ENCODE data around the gene PSMB3.
"Not testable (repeated sequence)": the region's sequence is repeated elsewhere in the genome, so short reads cannot be mapped to it uniquely, and the experiment has no call there.

The PSMB3 gene

DNA sequence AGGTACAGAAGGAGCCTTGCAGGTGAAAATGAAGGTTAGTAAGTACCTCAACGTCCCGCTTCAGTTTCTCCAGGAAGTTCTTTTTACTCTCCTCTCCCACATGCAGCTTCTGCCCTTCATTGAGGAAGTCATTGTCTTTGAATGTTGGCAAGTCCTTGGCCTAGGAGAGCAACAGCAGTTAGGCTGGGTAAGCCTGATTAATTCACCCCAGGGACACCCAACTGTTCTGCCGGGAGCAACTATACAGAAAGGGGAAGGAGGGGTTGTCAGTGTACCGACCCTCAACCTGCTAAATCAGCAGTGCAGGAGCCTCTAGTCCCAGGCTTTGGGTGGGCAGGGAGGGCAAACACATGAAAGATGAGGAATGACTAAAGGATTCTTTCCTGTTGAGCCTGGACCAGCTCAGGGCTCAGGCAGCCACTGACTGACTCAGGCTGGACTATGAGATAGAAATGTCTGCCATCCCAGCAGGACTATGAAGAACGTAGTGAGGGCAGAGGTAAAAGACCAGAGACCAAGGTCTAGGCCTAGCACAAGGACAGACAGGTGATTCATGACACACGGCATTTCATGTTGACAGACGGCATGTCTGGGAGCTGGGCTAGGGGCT lies 25.2 kb downstream of the PSMB3 start:
- DNase-seq (ENCODE audit: low read depth): no peak
- TF ChIP-seq, protein P1, sequence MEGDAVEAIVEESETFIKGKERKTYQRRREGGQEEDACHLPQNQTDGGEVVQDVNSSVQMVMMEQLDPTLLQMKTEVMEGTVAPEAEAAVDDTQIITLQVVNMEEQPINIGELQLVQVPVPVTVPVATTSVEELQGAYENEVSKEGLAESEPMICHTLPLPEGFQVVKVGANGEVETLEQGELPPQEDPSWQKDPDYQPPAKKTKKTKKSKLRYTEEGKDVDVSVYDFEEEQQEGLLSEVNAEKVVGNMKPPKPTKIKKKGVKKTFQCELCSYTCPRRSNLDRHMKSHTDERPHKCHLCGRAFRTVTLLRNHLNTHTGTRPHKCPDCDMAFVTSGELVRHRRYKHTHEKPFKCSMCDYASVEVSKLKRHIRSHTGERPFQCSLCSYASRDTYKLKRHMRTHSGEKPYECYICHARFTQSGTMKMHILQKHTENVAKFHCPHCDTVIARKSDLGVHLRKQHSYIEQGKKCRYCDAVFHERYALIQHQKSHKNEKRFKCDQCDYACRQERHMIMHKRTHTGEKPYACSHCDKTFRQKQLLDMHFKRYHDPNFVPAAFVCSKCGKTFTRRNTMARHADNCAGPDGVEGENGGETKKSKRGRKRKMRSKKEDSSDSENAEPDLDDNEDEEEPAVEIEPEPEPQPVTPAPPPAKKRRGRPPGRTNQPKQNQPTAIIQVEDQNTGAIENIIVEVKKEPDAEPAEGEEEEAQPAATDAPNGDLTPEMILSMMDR (conservative IDR thresholded peaks at IDR 0.05; ENCODE audit: low read depth, low read length): no peak

GRCh38 chr17:38779965-38780752 lies 27.6 kb downstream of the PSMB3 start:
- H3K4me3 ChIP-seq (ENCODE audit: low read length): no peak overlapping the region
- DNase-seq (ENCODE audit: low read depth): no peak
- TF ChIP-seq, protein P1 (conservative IDR thresholded peaks at IDR 0.05; ENCODE audit: low read depth, low read length): no peak

More for the DNA sequence above, 25.2 kb downstream of the PSMB3 start:
- no peak overlapping the region for H3K4me3 ChIP-seq (ENCODE audit: low read length)

DNA sequence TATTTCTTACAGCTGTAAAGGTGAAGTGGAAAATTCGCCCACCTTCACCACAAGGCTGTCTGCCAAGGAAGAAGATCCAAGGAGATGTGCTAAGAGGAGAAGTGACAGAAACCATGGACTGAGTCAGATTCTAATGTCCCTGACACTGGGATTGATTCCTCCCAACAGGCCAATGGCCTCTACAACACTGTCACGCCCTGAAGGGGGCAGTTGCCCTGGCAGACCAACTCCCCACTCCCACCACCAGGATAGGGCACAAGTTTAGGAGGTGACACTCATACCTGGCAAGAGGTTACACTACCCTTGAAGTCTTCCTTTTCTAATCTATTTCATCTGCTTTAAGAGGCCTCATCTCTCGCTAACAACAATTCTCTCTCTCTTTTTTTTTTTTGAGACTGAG lies 30.7 kb downstream of the PSMB3 start:
- TF ChIP-seq, protein P1 (conservative IDR thresholded peaks at IDR 0.05; ENCODE audit: low read depth, low read length): no peak
- DNase-seq (ENCODE audit: low read depth): no peak

DNA sequence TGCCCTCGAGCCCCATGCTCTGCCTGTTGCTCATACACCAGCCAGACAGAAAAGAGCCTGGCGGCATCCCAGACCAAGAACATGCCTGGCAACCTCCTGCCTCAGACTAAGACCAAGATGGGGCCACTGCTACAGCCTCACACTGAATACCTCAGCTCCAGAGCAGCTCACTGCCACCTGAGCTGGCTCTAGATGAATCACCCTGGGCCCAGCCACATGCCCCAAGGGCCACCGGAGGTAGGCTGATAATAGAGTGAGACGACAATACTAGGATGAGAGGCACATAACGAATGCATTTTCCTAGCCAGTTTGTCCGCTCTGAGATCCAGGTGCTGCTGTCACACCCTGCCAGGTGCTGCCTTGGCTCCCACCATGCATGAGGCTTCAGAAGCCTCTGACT lies 33.8 kb downstream of the PSMB3 start:
- TF ChIP-seq, protein P1 (conservative IDR thresholded peaks at IDR 0.05; ENCODE audit: low read depth, low read length): no peak
- no peak overlapping the region for H3K4me3 ChIP-seq (ENCODE audit: low read length)

More for the DNA sequence above, 30.7 kb downstream of the PSMB3 start:
- H3K4me3 ChIP-seq (ENCODE audit: low read length): no peak overlapping the region

GRCh38 chr17:38787999-38788398 lies 35.5 kb downstream of the PSMB3 start:
- DNase-seq (ENCODE audit: low read depth); H3K4me3 ChIP-seq (ENCODE audit: low read length): not testable (repeated sequence)

More for the DNA sequence above, 33.8 kb downstream of the PSMB3 start:
- DNase-seq (ENCODE audit: low read depth): no peak

GRCh38 chr17:38789185-38789584 lies 36.6 kb downstream of the PSMB3 start:
- TF ChIP-seq, protein P1 (conservative IDR thresholded peaks at IDR 0.05; ENCODE audit: low read depth, low read length): no peak
- DNase-seq (ENCODE audit: low read depth): no peak
- no peak overlapping the region for H3K4me3 ChIP-seq (ENCODE audit: low read length)

GRCh38 chr17:38790148-38790707 lies 37.7 kb downstream of the PSMB3 start:
- H3K4me3 ChIP-seq (ENCODE audit: low read length); DNase-seq (ENCODE audit: low read depth): not testable (repeated sequence)

DNA sequence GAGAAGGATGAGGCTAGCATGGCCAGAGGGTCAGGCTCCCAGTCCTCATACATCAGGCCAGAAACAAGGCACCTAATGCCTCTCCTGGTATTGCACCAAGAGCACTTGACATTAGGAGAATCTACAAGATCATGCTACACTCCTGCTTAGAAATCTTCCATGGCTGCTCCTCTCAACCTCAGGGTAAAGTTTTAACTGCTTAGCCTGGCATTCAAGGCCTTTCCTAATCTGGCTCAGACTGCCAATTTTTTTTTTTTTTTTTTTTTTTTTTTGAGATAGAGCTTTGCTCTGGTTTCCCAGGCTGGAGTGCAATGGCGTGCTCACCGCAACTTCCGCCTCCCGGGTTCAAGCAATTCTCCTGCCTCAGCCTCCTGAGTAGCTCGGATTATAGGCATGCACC lies 38.6 kb downstream of the PSMB3 start:
- TF ChIP-seq, protein P1 (conservative IDR thresholded peaks at IDR 0.05; ENCODE audit: low read depth, low read length): no peak
- no peak overlapping the region for H3K4me3 ChIP-seq (ENCODE audit: low read length)
- DNase-seq (ENCODE audit: low read depth): no peak

Measured in retinal pigment epithelial cell (primary cell).